Germinal center (tissue), 1 donor: ENCODE data around the gene GABBR1.
"Not testable (repeated sequence)": the region's sequence is repeated elsewhere in the genome, so short reads cannot be mapped to it uniquely, and the experiment has no call there.

Source experiments
- DNase-seq: peaks from one replicate; pipeline ENCODE4 v3.0.0; 2012; ENCODE audit warnings: mixed read lengths, low spot score

GABBR1 gene

GRCh38 chr6:29632789-29633533 is at the start of gene GABBR1:
Gene GABBR1 (minus strand): TSS chr6:29633183. CDS start chr6:29632385, 798 bp downstream.
- peak; percentile 88 for DNase-seq

- DNase-seq, result no peak
Observed at GRCh38 chr6:29681811-29682210, 48.8 kb upstream of the GABBR1 start.

- no peak for DNase-seq
Observed at GRCh38 chr6:29680904-29681303, 47.9 kb upstream of the GABBR1 start, which contains the start of gene ZFP57. Gene ZFP57 (minus strand): TSS chr6:29681152. CDS start chr6:29677003, 4,149 bp downstream.

- no peak for DNase-seq
Observed at GRCh38 chr6:29680416-29680815, 47.4 kb upstream of the GABBR1 start.

- no peak for DNase-seq
Observed at GRCh38 chr6:29679962-29680361, 47.0 kb upstream of the GABBR1 start.

GRCh38 chr6:29678114-29678513 is 45.1 kb upstream of the GABBR1 start:
- DNase-seq, result no peak

GRCh38 chr6:29676981-29677601 is 44.1 kb upstream of the GABBR1 start:
- no peak for DNase-seq

- DNase-seq, result no peak
Observed at GRCh38 chr6:29675561-29675960, 42.6 kb upstream of the GABBR1 start.

GRCh38 chr6:29674008-29674407 is 41.0 kb upstream of the GABBR1 start:
- DNase-seq, result no peak

GRCh38 chr6:29673161-29673560 is 40.2 kb upstream of the GABBR1 start:
- no peak for DNase-seq

GRCh38 chr6:29672116-29672515 is 39.1 kb upstream of the GABBR1 start:
- DNase-seq, result not testable (repeated sequence)

GRCh38 chr6:29671026-29671425 is 38.0 kb upstream of the GABBR1 start:
- DNase-seq, result no peak

- DNase-seq, result no peak
Observed at GRCh38 chr6:29667158-29667557, 34.2 kb upstream of the GABBR1 start.

- no peak for DNase-seq
Observed at GRCh38 chr6:29666826-29667130, 33.8 kb upstream of the GABBR1 start.

- no peak for DNase-seq
Observed at GRCh38 chr6:29665942-29666825, 33.2 kb upstream of the GABBR1 start.

- no peak for DNase-seq
Observed at GRCh38 chr6:29663300-29664042, 30.5 kb upstream of the GABBR1 start.

- not testable (repeated sequence) for DNase-seq
Observed at GRCh38 chr6:29661502-29662141, 28.6 kb upstream of the GABBR1 start.

GRCh38 chr6:29661071-29661470 is 28.1 kb upstream of the GABBR1 start:
- DNase-seq, result no peak

GRCh38 chr6:29656798-29657197 is 23.8 kb upstream of the GABBR1 start, which contains the start of gene MOG:
Gene MOG (plus strand): TSS chr6:29657092. CDS start chr6:29657210, 118 bp downstream.
- no peak for DNase-seq

GRCh38 chr6:29656157-29656556 is 23.2 kb upstream of the GABBR1 start:
- no peak for DNase-seq

- no peak for DNase-seq
Observed at GRCh38 chr6:29655658-29656057, 22.7 kb upstream of the GABBR1 start.
